Smooth muscle cell (in vitro differentiated cells): ENCODE data around the gene ITGA11. TPM values are rescaled to one million over a fixed set of nuclear protein-coding genes. Genes with fewer than 3 reads are reported as not detected.

Experiments
- DNase-seq: peaks from one replicate; lab custom pipeline; 2025; ENCODE audit not compliant: unreplicated experiment; lab: John Stamatoyannopoulos, UW
- H2AFZ ChIP-seq: fragments of 200-600 bp; sonication (generic); 2 replicates; pipeline ENCODE4 v1.6.0; 2016; ENCODE audit warnings: antibody characterized with exemption, low read depth, mild to moderate bottlenecking
- H3F3A ChIP-seq: fragments of 200-600 bp; sonication (generic); 2 replicates; pipeline ENCODE4 v1.6.0; 2017; ENCODE audit warnings: antibody characterized with exemption, low read depth
- H3K27ac ChIP-seq: fragments of 200-600 bp; sonication (generic); 2 replicates; pipeline ENCODE4 v1.5.1; 2016; ENCODE audit warnings: low read depth, mild to moderate bottlenecking
- H3K27me3 ChIP-seq: fragments of 200-600 bp; sonication (generic); 2 replicates; pipeline ENCODE4 v1.6.1; 2016; ENCODE audit warnings: low read depth, mild to moderate bottlenecking
- H3K36me3 ChIP-seq: fragments of 200-600 bp; sonication (generic); 2 replicates; pipeline ENCODE4 v1.5.1; 2016; ENCODE audit warnings: low read depth
- H3K4me1 ChIP-seq: fragments of 200-600 bp; sonication (generic); 2 replicates; pipeline ENCODE4 v1.5.1; 2016; ENCODE audit warnings: low read depth
- H3K4me2 ChIP-seq: fragments of 200-600 bp; sonication (generic); 2 replicates; pipeline ENCODE4 v1.6.0; 2016; ENCODE audit warnings: mild to moderate bottlenecking
- H3K4me3 ChIP-seq: fragments of 200-600 bp; sonication (generic); 2 replicates; pipeline ENCODE4 v1.5.1; 2016; ENCODE audit warnings: mild to moderate bottlenecking
- H3K79me2 ChIP-seq: fragments of 200-600 bp; sonication (generic); 2 replicates; pipeline ENCODE4 v1.6.0; 2016; ENCODE audit warnings: low read depth, mild to moderate bottlenecking
- H3K9ac ChIP-seq: fragments of 200-600 bp; sonication (generic); 2 replicates; pipeline ENCODE4 v1.6.0; 2016; ENCODE audit warnings: low read depth
- H3K9me3 ChIP-seq: fragments of 200-600 bp; sonication (generic); replicated peaks from 2 replicates; pipeline ENCODE4 v1.5.1; 2016; ENCODE audit warnings: low read depth
- H4K20me1 ChIP-seq: fragments of 200-600 bp; sonication (generic); 2 replicates; pipeline ENCODE4 v1.6.0; 2016; ENCODE audit warnings: low read depth
- CTCF ChIP-seq: fragments of 200-600 bp; sonication (generic); IDR thresholded peaks from 2 replicates; pipeline ENCODE4 v1.5.1; 2017; ENCODE audit warnings: borderline replicate concordance, mild to moderate bottlenecking, antibody characterized with exemption; ENCODE audit not compliant: insufficient read depth, poor library complexity, severe bottlenecking
- WGBS: methylation state at CpG from one replicate; pipeline ENCODE4 v1.1.7; 2016; ENCODE audit warnings: low lambda C conversion rate; 5-methylcytosine and 5-hydroxymethylcytosine counted together
- polyA plus RNA-seq: library from polyadenylated mRNA; unstranded; fragments of >200 nt; fragmentation: Nextera tagmentation; extraction: Ambion mirVana; gene quantifications from 2 replicates; pipeline ENCODE4 v1.2.1, GENCODE V29; 2016
- total RNA-seq: library from RNA; depleted of rRNA; stranded (reverse); fragments of >200 nt; gene quantifications from 2 replicates; pipeline ENCODE4 v1.2.3, GENCODE V29; 2014

Gene ITGA11
- total and polyA plus RNA-seq, 2 experiments from 2014 or later: 87.8 to 133 TPM

- Histone ChIP-seq H3K4me3 (no peak overlapping the region), H3K4me1 (peaks cover 14% of the 10 kb centered on the region), H3K4me2 (no peak overlapping the region), H4K20me1 (no peaks in the 10 kb centered on the region), H3K27ac (no peak overlapping the region), H3K36me3 (no peaks in the 10 kb centered on the region), H3K79me2 (no peaks in the 10 kb centered on the region), H3K27me3 (no peaks in the 10 kb centered on the region), H3K9me3 (no peaks in the 10 kb centered on the region), H2AFZ (no peak overlapping the region), H3K9ac (no peak overlapping the region), H3F3A (no peaks in the 10 kb centered on the region)
- DNase-seq: no peak
- no peak for TF ChIP-seq CTCF
- 93% methylated on average over 11 of the region's 11 CpGs for WGBS
Measured at GRCh38 chr15:68326711-68327354, 105.1 kb downstream of the ITGA11 start.

GRCh38 chr15:68325726-68326125 lies 106.2 kb downstream of the ITGA11 start:
- no peak for TF ChIP-seq CTCF
- no peaks in the 10 kb centered on the region for H3K36me3 ChIP-seq
- no peak overlapping the region for H3K27ac ChIP-seq
- no peaks in the 10 kb centered on the region for H3K9me3 ChIP-seq
- no peaks in the 10 kb centered on the region for H3K27me3 ChIP-seq
- H3K9ac ChIP-seq: no peak overlapping the region
- no peaks in the 10 kb centered on the region for H3K79me2 ChIP-seq
- no peaks in the 10 kb centered on the region for H3F3A ChIP-seq
- no peak overlapping the region for H3K4me2 ChIP-seq
- no peaks in the 10 kb centered on the region for H4K20me1 ChIP-seq
- no peak overlapping the region for H2AFZ ChIP-seq
- H3K4me1 ChIP-seq: peaks cover 11% of the 10 kb centered on the region
- no peak overlapping the region for H3K4me3 ChIP-seq
- WGBS: 96% methylated on average over 4 of the region's 4 CpGs
- DNase-seq: no peak

- Histone ChIP-seq H3K4me2 (no peak overlapping the region), H3K27ac (no peak overlapping the region), H3F3A (no peaks in the 10 kb centered on the region), H3K4me1 (no peaks in the 10 kb centered on the region), H3K36me3 (no peaks in the 10 kb centered on the region), H4K20me1 (no peaks in the 10 kb centered on the region), H3K4me3 (no peak overlapping the region), H3K9me3 (no peaks in the 10 kb centered on the region), H3K27me3 (no peaks in the 10 kb centered on the region), H3K9ac (no peak overlapping the region), H3K79me2 (no peaks in the 10 kb centered on the region), H2AFZ (no peak overlapping the region)
- no peak for DNase-seq
- WGBS: 83% methylated on average over 9 of the region's 9 CpGs
- no peak for TF ChIP-seq CTCF
Measured at GRCh38 chr15:68322796-68323195, 109.2 kb downstream of the ITGA11 start.

- Histone ChIP-seq H3K4me3 (no peak overlapping the region), H3K36me3 (no peaks in the 10 kb centered on the region), H3K9me3 (no peaks in the 10 kb centered on the region), H4K20me1 (no peaks in the 10 kb centered on the region), H3K4me2 (no peak overlapping the region), H2AFZ (no peak overlapping the region), H3F3A (no peaks in the 10 kb centered on the region), H3K9ac (no peak overlapping the region), H3K27me3 (no peaks in the 10 kb centered on the region), H3K27ac (no peak overlapping the region), H3K4me1 (peaks cover under 1% of the 10 kb centered on the region), H3K79me2 (no peaks in the 10 kb centered on the region)
- no peak for DNase-seq
- WGBS: 97% methylated on average over 5 of the region's 7 CpGs
- TF ChIP-seq CTCF: no peak
Measured at GRCh38 chr15:68321229-68321628, 110.7 kb downstream of the ITGA11 start.
